ENCODE measurements around the gene TCF4.

The TCF4 gene

DNA sequence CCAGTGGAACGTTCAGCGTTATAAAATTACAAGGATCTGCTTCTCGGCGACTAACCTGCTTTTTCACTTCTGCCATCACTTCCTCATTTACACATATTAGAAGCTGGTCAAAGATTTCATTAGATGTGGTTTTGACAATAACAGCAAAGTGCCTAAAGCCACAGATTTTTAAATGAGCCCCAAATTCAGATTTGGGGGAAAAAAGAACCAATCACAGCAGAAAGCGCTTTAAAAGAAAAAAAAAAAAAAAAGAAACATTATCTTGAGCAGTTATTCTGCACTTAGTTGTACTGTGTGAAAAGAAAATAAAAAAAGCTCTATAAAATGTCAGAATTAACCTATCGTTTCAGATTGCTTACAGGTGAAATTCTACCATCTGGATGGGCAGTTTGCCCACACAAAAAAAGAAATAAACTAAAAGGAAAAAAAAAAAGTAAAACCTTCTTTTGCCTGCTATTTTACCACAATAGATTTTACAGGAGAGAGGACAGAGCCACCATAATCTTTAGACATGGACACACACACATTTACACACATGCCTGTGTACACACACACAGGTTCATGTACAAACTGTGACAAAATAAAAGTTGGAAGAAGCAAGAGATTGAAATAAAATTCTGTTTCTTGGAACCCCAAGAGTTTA, 167.2 kb downstream of the TCF4 start:
- Histone ChIP-seq H3K4me3 (ENCODE audit: low read length) (no peak overlapping the region), H3K36me3 (ENCODE audit: control insufficient read depth, insufficient read depth, low read length) (no peaks in the 10 kb centered on the region), H3K4me1 (ENCODE audit: control insufficient read depth, insufficient read depth, low read length) (no peaks in the 10 kb centered on the region), H3K9me3 (ENCODE audit: control insufficient read depth, low read length) (no peaks in the 10 kb centered on the region), H3K9ac (ENCODE audit: low read length) (no peak overlapping the region), H3K27me3 (ENCODE audit: control insufficient read depth, insufficient read depth, low read length) (no peaks in the 10 kb centered on the region)

DNA sequence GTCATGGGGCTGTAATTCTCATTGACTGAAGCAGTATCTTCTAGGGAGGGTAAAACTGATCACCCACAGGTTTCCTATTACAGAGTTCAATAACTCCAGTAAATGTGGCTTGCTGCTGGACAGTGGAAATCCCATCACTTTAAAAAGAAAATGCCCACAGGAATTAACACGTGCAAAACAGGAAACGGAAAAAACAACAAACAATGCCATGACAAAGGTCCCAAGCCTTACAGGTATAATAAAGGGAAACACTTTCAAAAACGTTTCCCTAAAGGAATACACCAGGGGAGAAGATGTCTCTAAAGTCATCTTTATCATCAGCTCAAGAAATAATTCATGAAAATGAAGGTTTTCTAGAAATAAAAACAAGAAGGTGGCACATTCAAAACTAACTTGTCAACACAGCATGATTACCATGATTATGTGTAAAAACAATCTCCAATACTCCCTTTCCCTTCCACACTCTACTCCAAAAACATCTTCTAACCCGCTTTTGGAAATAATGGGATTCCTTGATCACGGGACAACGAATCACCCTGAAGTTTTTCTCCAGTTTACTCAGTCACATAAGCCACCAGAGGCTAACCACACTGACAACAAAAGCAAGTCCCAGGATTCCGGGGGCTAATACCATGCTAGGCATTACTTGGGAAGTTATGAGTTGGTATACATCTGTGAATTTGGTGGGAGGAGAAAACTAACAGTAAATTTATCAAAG, 167.9 kb downstream of the TCF4 start:
- Histone ChIP-seq H3K9ac (ENCODE audit: low read length) (no peak overlapping the region), H3K4me1 (ENCODE audit: control insufficient read depth, insufficient read depth, low read length) (no peaks in the 10 kb centered on the region)

DNA sequence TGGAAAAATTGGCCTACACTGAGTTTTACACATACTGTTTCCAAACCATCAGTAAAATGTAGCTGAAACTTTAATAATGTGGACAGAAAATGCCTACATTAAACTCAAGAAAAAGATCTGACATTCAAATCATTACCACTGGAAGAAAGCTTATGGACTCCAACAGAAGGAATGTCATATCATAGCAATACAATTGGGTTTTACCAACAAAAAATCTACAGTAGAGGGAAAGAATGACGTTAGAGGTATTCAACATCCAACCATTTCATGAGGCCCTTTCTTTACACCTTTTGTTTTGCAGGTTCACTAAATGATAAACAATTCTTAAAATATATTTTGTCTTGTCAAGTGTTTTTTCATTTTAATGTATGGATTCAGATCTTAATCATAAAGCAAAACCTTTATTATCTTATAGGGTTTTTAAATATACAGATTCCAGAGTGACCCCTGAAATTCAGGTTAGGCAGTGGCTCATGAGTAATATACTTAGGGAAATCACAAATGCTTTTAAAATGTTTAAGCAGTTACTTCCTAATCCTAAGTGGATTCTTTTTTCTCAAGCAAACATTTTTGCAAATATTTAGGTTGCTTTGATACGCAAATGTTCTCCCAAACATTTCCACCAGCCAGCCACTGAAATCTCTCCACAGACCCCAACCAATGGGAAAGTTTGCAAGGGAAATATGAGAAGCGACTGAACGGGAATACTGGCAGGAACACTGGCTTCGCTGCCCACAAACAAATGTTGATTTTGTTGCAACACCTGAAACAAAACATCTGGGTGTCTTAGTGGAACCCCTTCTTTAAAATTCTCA, 168.7 kb downstream of the TCF4 start:
- H3K9ac ChIP-seq (ENCODE audit: low read length) = no peak overlapping the region
- no peaks in the 10 kb centered on the region for H3K27me3 ChIP-seq (ENCODE audit: control insufficient read depth, insufficient read depth, low read length)
- H3K9me3 ChIP-seq (ENCODE audit: control insufficient read depth, low read length) = no peaks in the 10 kb centered on the region
- H3K4me1 ChIP-seq (ENCODE audit: control insufficient read depth, insufficient read depth, low read length) = no peaks in the 10 kb centered on the region
- no peak overlapping the region for H3K4me3 ChIP-seq (ENCODE audit: low read length)
- no peaks in the 10 kb centered on the region for H3K36me3 ChIP-seq (ENCODE audit: control insufficient read depth, insufficient read depth, low read length)

More for the DNA sequence above, 167.9 kb downstream of the TCF4 start:
- Histone ChIP-seq H3K36me3 (ENCODE audit: control insufficient read depth, insufficient read depth, low read length) (no peaks in the 10 kb centered on the region), H3K4me3 (ENCODE audit: low read length) (no peak overlapping the region), H3K9me3 (ENCODE audit: control insufficient read depth, low read length) (no peaks in the 10 kb centered on the region), H3K27me3 (ENCODE audit: control insufficient read depth, insufficient read depth, low read length) (no peaks in the 10 kb centered on the region)

DNA sequence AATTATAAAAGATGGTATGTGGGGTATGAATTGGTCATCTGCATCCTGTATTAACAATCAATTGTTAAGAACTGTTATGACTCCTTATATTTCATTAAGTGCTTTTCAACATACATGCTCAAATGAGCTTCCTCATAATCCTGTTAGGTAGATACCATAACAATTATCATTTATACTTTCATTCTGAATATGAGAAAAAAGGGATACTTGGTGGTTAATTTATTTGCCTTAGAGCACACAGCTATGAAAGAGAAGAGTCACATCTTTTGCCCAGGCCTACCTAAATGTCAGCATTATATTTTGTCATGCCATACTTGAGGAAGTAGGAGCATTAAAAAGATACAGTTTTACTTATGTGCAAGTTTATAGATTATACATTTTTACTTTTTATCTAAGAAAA, 169.6 kb downstream of the TCF4 start:
- Histone ChIP-seq H3K4me3 (ENCODE audit: low read length) (no peak overlapping the region), H3K9me3 (ENCODE audit: control insufficient read depth, low read length) (no peaks in the 10 kb centered on the region), H3K9ac (ENCODE audit: low read length) (no peak overlapping the region), H3K27me3 (ENCODE audit: control insufficient read depth, insufficient read depth, low read length) (no peaks in the 10 kb centered on the region), H3K4me1 (ENCODE audit: control insufficient read depth, insufficient read depth, low read length) (no peaks in the 10 kb centered on the region), H3K36me3 (ENCODE audit: control insufficient read depth, insufficient read depth, low read length) (no peaks in the 10 kb centered on the region)

DNA sequence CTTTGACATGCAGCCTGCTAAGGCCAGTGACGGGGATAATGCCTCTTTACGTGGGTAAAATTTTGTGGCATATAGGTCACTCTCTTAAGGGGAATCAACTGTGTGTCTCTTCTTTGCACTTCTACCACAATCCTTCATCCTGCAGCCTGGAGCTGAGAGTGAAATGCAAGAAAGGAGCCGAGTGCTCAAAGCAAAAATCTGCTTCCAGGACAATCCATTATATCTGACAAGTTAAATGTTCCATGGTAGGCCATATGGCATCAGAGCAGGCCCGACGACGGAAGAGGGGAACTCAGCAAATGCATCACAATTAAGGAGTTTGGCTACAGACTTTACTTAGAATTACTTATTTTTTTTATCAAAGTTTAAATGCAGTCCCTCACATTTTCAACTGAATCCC, 171.2 kb downstream of the TCF4 start:
- no peaks in the 10 kb centered on the region for H3K27me3 ChIP-seq (ENCODE audit: control insufficient read depth, insufficient read depth, low read length)
- H3K9me3 ChIP-seq (ENCODE audit: control insufficient read depth, low read length) = no peaks in the 10 kb centered on the region
- H3K9ac ChIP-seq (ENCODE audit: low read length) = no peak overlapping the region
- H3K36me3 ChIP-seq (ENCODE audit: control insufficient read depth, insufficient read depth, low read length) = no peaks in the 10 kb centered on the region
- no peaks in the 10 kb centered on the region for H3K4me1 ChIP-seq (ENCODE audit: control insufficient read depth, insufficient read depth, low read length)
- no peak overlapping the region for H3K4me3 ChIP-seq (ENCODE audit: low read length)

DNA sequence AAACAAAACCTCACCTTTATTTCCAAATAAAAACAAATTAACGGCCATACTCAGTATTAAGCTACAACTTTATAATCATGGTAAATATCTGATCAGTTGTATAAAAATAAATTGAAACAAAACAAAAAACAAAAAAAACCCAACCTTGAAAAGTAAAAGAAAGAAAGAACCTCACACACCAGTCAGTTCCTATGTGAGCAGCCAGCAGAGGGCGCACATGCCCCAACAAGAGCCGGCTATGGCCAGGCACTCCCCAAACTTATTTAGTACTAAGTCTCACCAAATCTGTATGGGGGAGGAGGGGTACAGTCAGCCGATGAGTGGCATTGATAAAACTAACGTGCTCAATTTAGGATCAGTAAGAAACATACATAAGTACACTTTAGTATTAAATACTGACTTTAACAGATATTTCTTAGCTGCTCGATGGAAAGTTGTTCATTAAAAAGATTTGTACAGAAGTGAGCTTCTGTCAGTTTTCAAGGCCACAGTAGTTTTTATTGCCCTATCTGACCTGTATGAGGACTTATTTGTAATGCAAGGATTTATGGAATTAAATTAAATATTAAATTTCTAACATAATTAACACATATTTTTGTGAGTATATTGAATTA, 172.6 kb downstream of the TCF4 start:
- Histone ChIP-seq H3K9ac (ENCODE audit: low read length) (no peak overlapping the region), H3K4me1 (ENCODE audit: control insufficient read depth, insufficient read depth, low read length) (no peaks in the 10 kb centered on the region), H3K4me3 (ENCODE audit: low read length) (no peak overlapping the region), H3K27me3 (ENCODE audit: control insufficient read depth, insufficient read depth, low read length) (no peaks in the 10 kb centered on the region), H3K9me3 (ENCODE audit: control insufficient read depth, low read length) (no peaks in the 10 kb centered on the region), H3K36me3 (ENCODE audit: control insufficient read depth, insufficient read depth, low read length) (no peaks in the 10 kb centered on the region)

DNA sequence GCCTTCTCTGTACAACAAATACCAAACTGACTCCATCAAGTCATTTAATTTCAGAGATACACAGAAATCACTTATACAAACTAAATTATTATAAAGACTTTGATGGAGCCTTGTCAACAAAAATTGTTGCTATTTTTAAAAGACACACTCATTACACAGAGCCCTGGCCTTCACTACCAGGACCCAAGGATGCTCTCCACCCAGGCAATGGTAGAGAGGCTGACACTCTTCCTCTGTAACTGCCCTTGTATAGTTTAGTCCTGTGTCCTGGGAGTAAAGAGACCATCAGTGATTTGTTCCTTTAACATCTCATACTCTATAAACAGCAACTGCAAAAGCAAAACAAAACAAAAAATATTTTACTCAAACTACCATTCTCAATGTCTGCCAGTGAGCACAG, 173.5 kb downstream of the TCF4 start:
- H3K9ac ChIP-seq (ENCODE audit: low read length) = no peak overlapping the region
- H3K4me3 ChIP-seq (ENCODE audit: low read length) = no peak overlapping the region
- H3K4me1 ChIP-seq (ENCODE audit: control insufficient read depth, insufficient read depth, low read length) = no peaks in the 10 kb centered on the region
- no peaks in the 10 kb centered on the region for H3K27me3 ChIP-seq (ENCODE audit: control insufficient read depth, insufficient read depth, low read length)
- no peaks in the 10 kb centered on the region for H3K9me3 ChIP-seq (ENCODE audit: control insufficient read depth, low read length)
- no peaks in the 10 kb centered on the region for H3K36me3 ChIP-seq (ENCODE audit: control insufficient read depth, insufficient read depth, low read length)

DNA sequence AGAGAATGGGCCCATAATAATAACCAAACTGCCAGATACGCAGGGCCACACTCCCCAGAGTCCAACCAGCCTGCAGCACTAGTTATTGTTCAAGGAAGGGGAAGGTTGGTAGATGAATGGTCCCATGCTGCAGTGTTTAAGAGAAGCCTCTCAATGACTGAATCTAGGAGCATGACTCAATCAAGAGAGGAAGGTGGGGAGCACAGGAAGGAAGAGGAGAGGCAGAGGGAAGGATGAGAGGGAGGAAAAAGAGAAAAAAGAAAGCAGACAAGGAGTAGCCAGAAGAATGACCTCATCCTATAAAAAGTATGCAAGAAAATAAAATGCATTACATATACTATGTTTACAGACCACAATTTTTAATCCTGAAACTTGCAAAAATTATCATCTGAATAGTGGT, 174.5 kb downstream of the TCF4 start:
- Histone ChIP-seq H3K27me3 (ENCODE audit: control insufficient read depth, insufficient read depth, low read length) (no peaks in the 10 kb centered on the region), H3K9me3 (ENCODE audit: control insufficient read depth, low read length) (no peaks in the 10 kb centered on the region), H3K4me1 (ENCODE audit: control insufficient read depth, insufficient read depth, low read length) (no peaks in the 10 kb centered on the region), H3K4me3 (ENCODE audit: low read length) (no peak overlapping the region), H3K36me3 (ENCODE audit: control insufficient read depth, insufficient read depth, low read length) (no peaks in the 10 kb centered on the region), H3K9ac (ENCODE audit: low read length) (no peak overlapping the region)

DNA sequence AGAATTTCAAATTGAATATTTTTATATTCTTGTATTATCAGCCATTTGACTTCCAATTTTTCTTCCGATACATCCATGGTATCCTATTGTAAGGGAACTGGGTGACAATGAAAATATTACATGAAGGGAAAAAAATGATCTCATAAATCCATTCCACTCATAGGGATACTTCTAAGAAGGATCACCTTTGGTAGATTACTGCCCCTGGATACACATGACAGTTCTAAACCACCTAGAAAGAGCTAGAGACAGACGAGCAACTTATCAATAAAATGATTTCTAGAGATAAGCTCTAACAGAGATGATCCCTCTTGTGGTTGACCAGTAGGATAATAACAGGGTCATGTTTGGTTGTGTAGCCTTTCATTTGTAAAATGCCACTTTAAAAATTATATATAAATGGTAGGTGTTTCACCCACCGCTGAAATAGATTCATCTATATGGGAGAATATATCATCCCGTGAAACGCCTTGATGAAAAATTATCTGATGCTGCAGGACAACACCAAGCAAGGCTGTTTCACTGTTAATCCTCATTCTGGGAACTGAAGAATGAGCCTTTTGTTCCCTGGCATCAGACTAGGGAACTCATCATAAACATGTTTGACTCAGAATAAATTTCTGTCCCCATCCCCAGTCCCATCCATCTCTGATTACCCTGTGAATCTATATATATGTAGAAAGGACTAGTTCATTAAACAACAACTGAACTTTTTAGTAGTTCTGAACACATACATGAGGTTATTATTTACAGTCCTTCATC, 180.0 kb downstream of the TCF4 start:
- Histone ChIP-seq H3K27me3 (ENCODE audit: control insufficient read depth, insufficient read depth, low read length) (peaks cover 3% of the 10 kb centered on the region), H3K9me3 (ENCODE audit: control insufficient read depth, low read length) (no peaks in the 10 kb centered on the region), H3K9ac (ENCODE audit: low read length) (no peak overlapping the region), H3K36me3 (ENCODE audit: control insufficient read depth, insufficient read depth, low read length) (no peaks in the 10 kb centered on the region), H3K4me1 (ENCODE audit: control insufficient read depth, insufficient read depth, low read length) (no peaks in the 10 kb centered on the region), H3K4me3 (ENCODE audit: low read length) (no peak overlapping the region)

DNA sequence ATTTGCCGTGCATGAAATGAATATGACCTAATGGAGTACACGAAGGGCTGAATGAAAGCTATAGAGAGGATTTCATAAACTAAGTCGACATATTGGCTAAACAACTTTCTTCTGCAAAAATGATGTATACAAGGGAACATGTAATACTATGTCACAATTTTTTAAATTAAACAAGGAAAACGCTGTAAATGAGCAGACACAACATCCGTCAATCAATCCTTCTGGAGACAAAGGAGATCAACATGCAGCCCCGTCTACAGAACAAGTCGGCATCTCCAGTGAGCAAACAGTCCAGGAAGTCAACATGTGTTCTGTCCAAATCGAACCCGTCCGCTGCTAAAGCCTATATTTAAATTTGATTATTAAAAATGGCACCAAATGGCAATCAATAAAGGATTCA, 180.8 kb downstream of the TCF4 start:
- Histone ChIP-seq H3K36me3 (ENCODE audit: control insufficient read depth, insufficient read depth, low read length) (no peaks in the 10 kb centered on the region), H3K27me3 (ENCODE audit: control insufficient read depth, insufficient read depth, low read length) (peaks cover 3% of the 10 kb centered on the region), H3K9ac (ENCODE audit: low read length) (no peak overlapping the region), H3K4me1 (ENCODE audit: control insufficient read depth, insufficient read depth, low read length) (no peaks in the 10 kb centered on the region), H3K9me3 (ENCODE audit: control insufficient read depth, low read length) (no peaks in the 10 kb centered on the region), H3K4me3 (ENCODE audit: low read length) (no peak overlapping the region)

DNA sequence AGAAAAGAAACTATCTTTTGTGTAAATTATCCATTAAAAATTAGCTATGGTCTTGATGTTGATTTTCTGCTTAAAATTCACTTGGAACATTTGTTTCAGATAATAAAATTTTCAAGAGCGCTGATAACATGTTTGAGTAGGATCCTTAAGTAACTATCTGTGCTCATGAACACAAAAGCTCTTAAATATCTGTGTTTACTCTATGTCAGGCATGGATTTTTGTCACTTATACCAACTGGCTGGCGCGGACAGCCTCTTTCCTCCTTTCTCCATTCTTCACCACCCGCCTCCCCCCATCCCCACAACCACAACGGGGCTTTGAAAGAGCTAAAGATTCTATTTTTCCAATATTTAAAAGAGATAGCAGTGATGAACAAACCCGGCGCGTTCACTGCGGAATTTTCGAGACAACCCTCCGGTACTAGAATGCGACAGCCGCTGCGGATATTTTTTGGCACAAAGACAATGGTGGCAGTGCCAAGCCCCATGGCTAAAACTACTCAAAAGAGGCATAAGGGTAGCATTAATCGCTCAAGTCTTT, 181.5 kb downstream of the TCF4 start:
- peaks cover 3% of the 10 kb centered on the region for H3K27me3 ChIP-seq (ENCODE audit: control insufficient read depth, insufficient read depth, low read length)
- no peaks in the 10 kb centered on the region for H3K36me3 ChIP-seq (ENCODE audit: control insufficient read depth, insufficient read depth, low read length)
- H3K4me1 ChIP-seq (ENCODE audit: control insufficient read depth, insufficient read depth, low read length) = no peaks in the 10 kb centered on the region
- H3K4me3 ChIP-seq (ENCODE audit: low read length) = no peak overlapping the region
- no peaks in the 10 kb centered on the region for H3K9me3 ChIP-seq (ENCODE audit: control insufficient read depth, low read length)
- H3K9ac ChIP-seq (ENCODE audit: low read length) = no peak overlapping the region

All from mucosa of stomach (tissue), 1 donor.